ENCODE data around the gene LTBP1.

LTBP1 gene

DNA sequence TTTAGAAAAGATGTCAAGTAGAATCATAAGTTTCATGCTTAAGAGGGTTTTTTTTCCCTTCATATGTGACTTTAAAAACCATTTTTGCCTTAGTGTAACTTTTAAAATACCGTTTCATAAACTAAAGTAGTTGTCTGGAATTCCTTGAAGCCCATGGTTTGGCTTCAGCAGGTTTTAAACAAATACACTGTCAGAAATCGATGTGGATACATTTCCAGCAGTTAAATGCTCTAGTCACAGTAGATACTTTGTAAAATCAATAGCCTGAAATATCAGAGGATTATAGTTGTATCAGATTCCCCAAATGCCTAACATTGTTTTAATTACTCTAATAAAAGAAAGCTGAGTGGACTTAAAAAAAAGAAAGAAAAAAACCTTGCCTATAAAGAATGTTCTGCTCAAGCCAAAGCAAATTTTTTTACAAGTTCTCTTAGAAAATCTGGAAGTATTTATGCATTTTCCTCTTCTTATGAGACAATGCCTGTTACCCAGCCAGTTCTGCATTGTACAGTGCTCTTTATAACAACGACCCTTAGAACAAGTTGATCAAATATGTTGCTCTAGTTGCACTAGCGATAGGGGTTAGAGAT lies 260.5 kb downstream of the LTBP1 start:
- in situ Hi-C loops (cut with HindIII; ENCODE audit: low sequenced_read_pairs), result no loop called here
- no peak overlapping the region for H3K4me3 ChIP-seq (ENCODE audit: low read depth, low read length)
- TF ChIP-seq, protein P1, sequence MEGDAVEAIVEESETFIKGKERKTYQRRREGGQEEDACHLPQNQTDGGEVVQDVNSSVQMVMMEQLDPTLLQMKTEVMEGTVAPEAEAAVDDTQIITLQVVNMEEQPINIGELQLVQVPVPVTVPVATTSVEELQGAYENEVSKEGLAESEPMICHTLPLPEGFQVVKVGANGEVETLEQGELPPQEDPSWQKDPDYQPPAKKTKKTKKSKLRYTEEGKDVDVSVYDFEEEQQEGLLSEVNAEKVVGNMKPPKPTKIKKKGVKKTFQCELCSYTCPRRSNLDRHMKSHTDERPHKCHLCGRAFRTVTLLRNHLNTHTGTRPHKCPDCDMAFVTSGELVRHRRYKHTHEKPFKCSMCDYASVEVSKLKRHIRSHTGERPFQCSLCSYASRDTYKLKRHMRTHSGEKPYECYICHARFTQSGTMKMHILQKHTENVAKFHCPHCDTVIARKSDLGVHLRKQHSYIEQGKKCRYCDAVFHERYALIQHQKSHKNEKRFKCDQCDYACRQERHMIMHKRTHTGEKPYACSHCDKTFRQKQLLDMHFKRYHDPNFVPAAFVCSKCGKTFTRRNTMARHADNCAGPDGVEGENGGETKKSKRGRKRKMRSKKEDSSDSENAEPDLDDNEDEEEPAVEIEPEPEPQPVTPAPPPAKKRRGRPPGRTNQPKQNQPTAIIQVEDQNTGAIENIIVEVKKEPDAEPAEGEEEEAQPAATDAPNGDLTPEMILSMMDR (IDR thresholded peaks at IDR 0.05; ENCODE audit: low read depth, low read length), result no peak
- DNase-seq (ENCODE audit: low read depth, low spot score), result peak; percentile 35

DNA sequence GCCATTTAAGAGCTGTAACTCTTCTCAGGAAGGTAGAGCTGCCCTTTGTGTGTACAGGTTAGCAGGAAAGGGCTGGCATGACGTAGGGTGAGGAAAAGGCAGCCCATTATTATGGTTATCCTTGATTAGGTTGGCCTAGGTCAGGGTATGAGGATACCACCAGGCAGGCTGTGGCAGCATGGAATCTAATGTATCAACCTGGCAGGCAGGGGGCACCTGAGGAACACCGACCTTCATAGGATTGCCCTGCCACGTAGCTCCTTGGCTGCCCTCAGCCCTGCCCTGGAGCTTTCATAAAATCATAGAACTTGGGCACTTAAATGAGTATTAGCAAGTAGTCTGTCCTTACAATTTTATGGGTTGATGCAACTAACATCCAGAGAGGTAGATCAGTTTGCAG lies 261.6 kb downstream of the LTBP1 start:
- TF ChIP-seq, protein P1 (IDR thresholded peaks at IDR 0.05; ENCODE audit: low read depth, low read length), result no peak
- in situ Hi-C loops (cut with HindIII; ENCODE audit: low sequenced_read_pairs), result no loop called here
- H3K4me3 ChIP-seq (ENCODE audit: low read depth, low read length), result no peak overlapping the region
- DNase-seq (ENCODE audit: low read depth, low spot score), result no peak

DNA sequence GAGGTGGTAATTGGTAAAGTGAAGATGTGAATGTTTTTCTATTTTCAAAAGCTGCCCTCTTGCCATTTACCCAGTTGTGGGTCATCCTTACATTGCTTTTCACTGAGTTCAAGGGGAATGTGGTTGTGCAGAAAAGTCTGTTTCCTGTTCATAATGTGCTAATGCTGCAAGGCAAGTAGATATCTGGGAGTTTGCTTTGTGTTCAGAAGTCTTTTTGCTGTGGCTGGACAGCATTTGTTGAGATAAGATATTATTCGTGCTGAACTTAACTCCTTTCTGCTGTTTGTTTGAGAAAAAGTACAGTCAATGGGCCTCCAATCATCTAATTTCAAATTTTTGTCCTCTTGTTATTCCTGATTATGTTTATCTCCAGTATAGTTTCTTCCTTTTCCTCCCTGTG lies 263.2 kb downstream of the LTBP1 start:
- in situ Hi-C loops (cut with HindIII; ENCODE audit: low sequenced_read_pairs), result no loop called here
- H3K4me3 ChIP-seq (ENCODE audit: low read depth, low read length), result no peak overlapping the region
- TF ChIP-seq, protein P1 (IDR thresholded peaks at IDR 0.05; ENCODE audit: low read depth, low read length), result no peak
- DNase-seq (ENCODE audit: low read depth, low spot score), result peak; percentile 74

DNA sequence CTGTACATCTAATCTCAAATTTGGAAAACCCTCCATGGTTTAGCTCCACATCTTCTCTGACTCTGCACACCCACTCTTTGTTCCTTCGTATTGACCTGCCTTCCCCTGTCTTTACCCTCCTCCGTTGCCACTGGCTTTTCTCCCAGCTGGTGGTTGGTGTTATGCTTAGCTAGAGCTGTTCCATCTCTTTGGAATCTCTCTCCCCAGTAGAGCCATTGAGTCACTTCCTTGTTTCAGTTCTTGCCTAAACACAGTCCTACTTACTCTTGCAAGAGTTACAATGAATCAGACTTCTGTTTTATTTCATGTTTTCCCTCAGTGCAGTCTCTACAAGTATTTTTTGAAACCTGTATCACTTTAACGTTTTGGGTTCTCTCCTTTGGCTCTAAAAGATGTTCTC lies 263.9 kb downstream of the LTBP1 start:
- in situ Hi-C loops (cut with HindIII; ENCODE audit: low sequenced_read_pairs), result no loop called here
- DNase-seq (ENCODE audit: low read depth, low spot score), result peak; percentile 97
- TF ChIP-seq, protein P1 (IDR thresholded peaks at IDR 0.05; ENCODE audit: low read depth, low read length), result no peak
- no peak overlapping the region for H3K4me3 ChIP-seq (ENCODE audit: low read depth, low read length)

DNA sequence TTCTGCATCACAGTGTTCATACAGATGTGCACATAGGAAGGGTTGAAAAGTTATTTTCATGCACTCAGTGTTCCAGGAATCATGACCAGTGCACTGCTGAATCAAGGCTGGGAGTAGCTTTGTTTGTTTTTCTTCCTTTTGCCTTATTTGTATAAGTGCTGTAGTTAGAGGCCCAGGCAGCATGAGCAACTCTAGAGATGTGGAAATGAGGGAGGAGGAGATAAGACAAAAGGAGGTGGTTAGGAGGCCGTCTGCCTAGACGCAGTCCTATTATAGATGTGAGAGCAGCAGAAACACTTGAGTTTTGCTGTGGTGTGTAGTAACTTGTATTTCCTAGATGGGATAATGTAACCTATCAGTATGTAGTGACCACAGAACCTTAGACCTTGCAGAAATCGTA lies 265.4 kb downstream of the LTBP1 start:
- DNase-seq (ENCODE audit: low read depth, low spot score), result peak; percentile 96
- TF ChIP-seq, protein P1 (IDR thresholded peaks at IDR 0.05; ENCODE audit: low read depth, low read length), result no peak
- in situ Hi-C loops (cut with HindIII; ENCODE audit: low sequenced_read_pairs), result no loop called here
- H3K4me3 ChIP-seq (ENCODE audit: low read depth, low read length), result no peak overlapping the region

DNA sequence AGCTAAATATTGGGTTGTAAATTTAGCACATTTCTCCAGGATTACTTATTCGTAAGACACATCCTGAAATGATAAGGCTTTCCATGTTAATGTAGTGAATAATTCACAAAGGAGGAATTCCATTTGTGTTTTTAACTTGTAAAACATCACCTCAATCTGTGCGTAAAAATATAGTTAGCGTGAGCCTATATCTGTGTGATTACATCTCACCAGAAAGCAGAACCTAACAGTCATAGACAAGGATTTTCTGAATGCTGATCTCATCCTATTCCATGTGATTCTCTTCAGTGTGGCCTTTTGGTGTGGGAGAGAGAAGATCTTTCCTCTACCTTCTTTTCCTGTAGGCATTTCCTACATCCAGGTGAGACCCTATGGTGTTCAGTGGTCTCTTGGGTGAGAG lies 266.5 kb downstream of the LTBP1 start:
- in situ Hi-C loops (cut with HindIII; ENCODE audit: low sequenced_read_pairs), result no loop called here
- TF ChIP-seq, protein P1 (IDR thresholded peaks at IDR 0.05; ENCODE audit: low read depth, low read length), result no peak
- no peak for DNase-seq (ENCODE audit: low read depth, low spot score)
- no peak overlapping the region for H3K4me3 ChIP-seq (ENCODE audit: low read depth, low read length)

DNA sequence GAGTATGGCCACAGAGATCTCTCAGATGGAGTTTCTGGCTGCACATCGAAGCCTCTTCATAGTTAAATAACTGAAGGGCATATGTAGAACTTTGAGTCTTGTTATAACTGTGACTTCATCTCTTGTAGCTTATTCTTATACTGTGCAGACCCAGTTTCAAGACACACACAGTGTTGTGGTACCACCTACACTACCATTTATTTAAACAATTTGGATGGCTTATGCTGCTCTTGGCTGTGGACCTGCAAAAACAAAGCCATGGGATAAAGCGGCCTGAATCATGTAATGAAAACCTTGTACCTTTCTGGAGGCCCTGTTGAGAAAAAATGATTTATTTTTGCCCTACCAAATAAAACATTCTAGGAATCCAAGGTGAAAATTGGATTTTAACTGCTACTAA lies 266.9 kb downstream of the LTBP1 start:
- H3K4me3 ChIP-seq (ENCODE audit: low read depth, low read length), result no peak overlapping the region
- in situ Hi-C loops (cut with HindIII; ENCODE audit: low sequenced_read_pairs), result no loop called here
- peak; percentile 79 for DNase-seq (ENCODE audit: low read depth, low spot score)
- TF ChIP-seq, protein P1 (IDR thresholded peaks at IDR 0.05; ENCODE audit: low read depth, low read length), result no peak

Measured in astrocyte of the spinal cord (primary cell).